Kasumi-1 (cell line): ENCODE results near the gene SLC25A13.
A peak's percentile ranks its signal among the peaks of the same experiment; 100 is the strongest.

Experiments
- DNase-seq, 2 experiments: peaks; one replicate each; lab custom pipeline; 2025; lab: John Stamatoyannopoulos, UW

Gene SLC25A13

DNA sequence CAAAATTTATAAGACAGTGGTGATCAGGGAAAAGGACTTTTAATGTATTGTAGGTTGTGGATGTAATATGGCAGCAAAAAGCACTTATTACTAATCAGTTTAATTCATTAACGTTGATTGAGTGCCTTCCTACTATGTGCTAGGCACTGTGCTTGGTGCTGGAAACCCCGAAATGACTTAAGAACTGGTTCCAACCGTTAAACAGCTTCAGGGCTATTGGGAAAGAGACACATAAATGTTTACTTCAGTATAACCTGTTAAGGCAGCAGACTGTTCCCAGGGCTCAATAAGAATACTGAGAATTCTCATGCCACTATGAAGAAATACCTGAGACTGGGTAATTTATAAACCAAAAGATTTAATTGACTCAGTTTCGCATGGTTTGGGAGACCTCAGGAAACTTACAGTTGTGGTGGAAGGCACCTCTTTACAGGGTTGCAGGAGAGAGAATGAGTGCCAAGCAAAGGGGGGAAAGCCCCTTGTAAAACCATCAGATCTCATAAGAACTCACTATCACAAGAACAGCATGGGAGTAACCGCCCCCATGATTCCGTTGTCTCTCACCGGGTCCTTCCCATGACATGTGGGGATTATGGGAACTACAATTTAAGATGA lies 1.1 kb upstream of the SLC25A13 start:
- no peak for DNase-seq

DNA sequence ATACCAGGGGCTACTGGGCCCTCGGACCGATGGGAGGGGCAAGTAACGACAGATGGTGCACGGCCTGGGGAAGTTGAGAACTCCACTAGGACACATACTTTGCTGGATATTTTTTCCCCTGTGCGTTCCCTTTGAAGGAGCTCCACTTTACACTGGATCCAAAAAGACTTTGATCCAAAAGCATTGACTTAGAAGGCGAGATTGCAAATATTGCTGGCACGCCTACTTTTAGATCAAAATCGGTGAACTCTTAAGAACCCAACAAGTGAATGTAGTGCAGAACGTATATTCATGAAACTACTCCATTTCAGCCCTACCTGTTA lies 436 bp upstream of the SLC25A13 start:
- DNase-seq = peak; percentile 43 to 53

DNA sequence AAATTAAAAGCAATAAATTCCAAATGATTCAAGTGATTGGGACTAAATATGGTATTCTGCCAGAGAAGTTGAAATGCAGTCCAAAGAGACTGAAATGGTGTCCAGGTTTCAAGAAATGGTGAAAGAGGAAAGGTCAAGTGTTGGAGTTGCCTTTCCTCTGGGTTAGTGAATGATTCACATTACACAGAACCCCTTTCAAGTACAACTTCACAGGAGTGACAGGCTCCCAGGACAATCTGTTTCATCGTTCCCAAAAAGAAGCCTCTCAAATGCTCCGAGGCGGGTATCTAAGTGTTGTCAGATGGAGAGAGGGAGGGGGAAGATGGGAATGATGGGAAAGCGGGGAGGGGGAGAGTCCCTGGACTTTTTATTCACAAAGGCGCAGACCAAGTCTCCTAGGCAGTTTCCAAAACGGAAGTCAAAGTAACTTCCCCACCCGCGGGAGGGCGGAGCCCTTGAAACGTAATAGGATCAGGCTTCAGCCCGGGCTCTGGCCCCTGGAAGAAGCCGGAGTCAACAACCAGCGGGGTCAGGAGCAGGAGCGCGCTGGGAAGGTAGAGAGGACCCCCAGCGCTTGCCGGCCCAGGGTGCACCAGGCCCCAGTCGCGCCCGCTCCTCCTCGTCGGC lies 754 bp downstream of the SLC25A13 start:
- peak; percentile 80 to 83 for DNase-seq

DNA sequence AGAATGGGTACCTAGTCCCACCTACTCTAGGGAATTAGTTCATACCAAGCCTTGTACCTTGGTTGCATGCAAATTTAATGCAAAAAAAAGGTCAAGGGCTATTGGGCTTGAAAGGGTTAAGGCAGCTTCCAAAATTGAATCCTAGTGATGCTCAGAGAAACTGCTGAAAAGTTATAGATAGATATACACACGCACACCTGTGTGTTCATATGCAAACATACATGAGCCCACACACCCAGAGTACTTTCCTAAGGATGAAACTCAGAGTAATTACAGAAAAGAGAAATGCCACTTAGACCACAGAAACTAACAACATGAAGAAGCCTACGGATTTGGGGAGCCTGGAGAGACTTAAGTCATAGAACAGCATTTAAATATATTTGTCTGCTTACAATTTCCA lies 1.5 kb downstream of the SLC25A13 start:
- no peak for DNase-seq

DNA sequence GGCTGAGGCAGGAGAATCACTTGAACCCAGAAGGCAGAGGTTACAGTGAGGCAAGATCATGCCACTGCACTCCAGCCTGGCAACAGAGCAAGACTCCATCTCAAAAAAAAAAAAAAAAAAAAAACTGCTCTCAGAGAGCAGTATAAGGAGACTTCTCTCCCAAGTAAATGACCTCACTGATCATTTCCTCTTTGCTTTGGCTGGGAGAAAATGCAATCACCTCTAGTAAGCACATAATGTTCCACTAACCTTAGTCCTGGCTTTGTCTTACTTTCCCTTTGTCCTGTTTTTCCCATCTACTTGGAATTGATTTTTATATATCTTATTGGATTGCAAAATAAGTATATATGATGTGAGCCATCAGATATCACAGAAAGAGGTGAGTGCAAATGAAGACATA lies 2.5 kb downstream of the SLC25A13 start:
- no peak for DNase-seq

DNA sequence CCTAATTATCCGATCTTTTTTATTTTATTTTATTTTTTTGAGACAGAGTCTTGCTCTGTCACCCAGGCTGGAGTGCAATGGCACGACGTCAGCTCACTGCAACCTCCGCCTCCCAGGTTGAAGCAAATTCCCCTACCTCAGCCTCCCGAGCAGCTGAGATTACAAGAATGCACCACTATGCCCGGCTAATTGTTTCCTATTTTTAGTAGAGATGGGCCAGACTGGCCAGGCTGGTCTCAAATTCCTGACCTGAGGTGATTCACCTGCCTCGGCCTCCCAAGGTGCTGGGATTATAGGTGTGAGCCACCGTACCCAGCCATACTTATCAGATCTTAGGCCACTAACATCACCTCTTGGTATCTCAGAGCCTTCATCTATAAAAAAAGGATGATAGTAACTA lies 4.9 kb downstream of the SLC25A13 start:
- DNase-seq = no peak

DNA sequence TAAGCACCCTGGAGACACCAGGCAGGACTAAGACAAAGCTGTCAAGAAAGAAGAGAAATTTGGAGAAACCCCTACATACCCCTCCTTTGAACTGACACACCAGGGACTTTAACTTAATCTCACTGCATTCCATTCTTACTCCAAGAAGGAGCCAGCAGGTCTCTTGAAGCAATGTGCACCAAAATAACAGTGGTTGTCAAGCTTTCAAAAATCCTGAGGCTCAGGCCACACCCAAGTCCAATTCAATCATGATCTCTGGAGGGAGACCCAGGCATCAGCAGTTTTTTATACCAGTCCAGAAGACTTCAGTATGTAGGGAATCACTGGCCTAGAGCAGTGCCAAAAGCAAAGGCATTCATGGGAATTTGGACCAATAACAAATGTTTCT lies 6.8 kb downstream of the SLC25A13 start:
- no peak for DNase-seq

DNA sequence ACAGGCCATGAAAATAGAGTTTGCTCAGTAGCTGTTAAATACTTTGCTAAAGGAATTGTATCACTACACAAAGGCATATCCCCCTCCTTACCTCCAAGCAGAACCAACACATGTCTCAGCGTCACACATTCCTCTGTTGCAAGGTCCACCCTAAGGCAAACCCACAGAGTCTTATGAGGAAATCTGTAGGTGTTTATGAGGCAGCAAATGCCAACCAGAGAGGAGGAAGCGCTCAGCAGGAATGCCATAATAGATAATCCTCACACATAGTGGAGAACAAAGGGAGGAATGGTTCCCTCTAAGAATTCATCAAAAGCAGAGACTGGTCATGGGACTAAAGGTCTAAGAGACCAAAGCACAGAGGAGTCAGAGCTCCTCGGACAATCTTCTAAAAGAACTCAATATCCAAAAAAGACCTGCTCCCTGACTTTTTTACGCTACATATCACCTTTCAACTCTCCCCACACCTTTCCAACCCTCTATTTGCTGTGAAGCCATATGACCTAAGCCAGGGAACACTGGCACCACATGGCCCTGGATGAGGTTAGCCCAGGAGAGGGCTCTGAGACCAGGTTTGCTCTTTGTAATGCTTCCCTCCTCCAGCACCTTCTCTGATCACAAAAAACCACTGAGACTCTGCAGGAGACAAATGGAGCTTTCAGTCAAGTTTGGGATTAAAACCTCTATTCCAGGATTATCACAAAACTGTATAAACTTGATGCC lies 7.3 kb downstream of the SLC25A13 start:
- DNase-seq = no peak

DNA sequence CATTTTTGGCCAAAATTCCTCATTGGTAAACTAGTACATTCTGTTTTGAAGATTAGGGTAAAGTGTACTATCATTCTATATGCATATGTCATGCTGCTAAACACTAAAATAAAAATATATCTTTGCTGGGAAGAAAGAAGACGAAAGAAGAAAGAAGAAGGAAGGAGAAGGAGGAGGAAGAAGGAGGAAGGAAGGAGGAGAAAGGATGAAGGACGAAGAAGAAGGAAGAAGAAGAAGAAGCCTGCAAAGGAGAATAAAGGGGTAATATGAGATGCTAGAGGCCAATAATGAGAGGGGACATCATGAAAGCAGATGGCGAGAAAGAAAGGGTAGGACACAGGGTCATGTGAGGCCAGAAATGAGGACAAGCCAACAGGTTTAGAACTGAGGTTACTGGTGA lies 8.0 kb downstream of the SLC25A13 start:
- DNase-seq = no peak

DNA sequence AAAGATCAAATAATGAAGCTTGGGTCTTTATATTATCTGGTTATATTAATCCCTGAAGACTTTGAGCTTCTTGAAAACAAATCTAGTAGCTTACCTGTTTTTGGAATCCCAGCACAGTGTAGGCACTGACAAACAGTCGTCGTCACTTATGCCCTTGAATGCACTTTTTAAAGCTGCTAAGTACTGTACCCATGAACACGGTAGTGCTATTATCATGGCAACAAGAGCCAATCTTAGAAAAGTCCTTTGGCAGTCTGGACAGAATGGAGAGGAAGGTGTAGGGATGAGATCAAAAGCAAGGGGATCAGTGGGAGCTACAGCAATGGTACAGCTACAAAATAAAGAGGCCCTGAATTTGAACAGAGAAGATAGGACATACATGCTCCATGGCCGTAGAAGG lies 9.4 kb downstream of the SLC25A13 start:
- DNase-seq = no peak

DNA sequence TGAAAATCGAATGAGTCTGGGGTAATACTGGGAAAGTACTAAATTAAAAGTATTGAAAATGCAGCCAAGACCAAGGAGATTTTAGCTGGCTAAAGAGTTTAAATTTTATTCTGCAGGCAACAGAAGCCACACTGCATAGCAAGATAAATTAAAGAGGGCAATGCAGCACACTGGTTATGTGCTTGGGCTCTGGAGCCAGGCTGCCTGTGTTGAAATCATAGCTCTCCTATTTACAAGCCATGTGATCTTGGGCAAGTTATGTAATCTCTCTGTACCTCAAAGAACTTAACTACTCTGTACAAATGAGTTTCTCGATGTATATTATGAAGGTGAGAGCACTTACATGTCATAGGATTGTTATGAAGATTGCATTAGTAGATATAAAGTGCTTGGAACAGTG lies 9.9 kb downstream of the SLC25A13 start:
- peak; percentile 67 to 71 for DNase-seq

DNA sequence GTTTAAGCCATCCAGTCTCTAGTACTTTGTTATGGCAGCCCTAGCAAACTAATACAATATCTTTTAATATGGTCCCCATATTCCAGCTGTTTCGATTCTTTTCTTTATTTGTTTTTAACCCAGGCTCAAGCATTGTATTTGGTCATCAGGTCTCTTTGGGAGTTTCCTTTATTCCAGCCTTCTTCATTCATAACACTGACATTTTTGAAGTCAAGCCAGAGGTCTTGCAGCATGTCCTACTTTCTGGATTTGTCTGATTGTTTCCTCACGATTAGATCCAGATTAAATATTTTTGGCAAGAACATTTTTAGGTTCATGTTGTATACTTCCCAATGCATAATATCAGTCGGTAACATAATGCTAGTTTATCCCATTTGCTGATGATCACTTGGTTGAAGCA lies 11.8 kb downstream of the SLC25A13 start:
- no peak for DNase-seq

DNA sequence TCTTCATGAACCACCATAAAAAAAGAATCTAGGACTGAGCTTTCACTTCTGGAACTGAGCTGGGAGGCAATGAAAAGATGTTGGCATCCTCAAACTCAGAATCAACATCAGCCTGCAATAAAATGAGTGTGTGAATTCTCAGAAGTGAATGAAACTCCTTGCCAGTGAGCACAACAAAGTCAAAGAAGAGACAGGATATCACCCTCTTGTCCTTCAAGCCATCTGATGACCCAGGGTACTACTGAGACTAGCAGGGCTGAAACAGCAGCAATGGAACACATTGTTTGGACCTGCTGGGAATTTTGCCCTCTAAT lies 13.0 kb downstream of the SLC25A13 start:
- no peak for DNase-seq

DNA sequence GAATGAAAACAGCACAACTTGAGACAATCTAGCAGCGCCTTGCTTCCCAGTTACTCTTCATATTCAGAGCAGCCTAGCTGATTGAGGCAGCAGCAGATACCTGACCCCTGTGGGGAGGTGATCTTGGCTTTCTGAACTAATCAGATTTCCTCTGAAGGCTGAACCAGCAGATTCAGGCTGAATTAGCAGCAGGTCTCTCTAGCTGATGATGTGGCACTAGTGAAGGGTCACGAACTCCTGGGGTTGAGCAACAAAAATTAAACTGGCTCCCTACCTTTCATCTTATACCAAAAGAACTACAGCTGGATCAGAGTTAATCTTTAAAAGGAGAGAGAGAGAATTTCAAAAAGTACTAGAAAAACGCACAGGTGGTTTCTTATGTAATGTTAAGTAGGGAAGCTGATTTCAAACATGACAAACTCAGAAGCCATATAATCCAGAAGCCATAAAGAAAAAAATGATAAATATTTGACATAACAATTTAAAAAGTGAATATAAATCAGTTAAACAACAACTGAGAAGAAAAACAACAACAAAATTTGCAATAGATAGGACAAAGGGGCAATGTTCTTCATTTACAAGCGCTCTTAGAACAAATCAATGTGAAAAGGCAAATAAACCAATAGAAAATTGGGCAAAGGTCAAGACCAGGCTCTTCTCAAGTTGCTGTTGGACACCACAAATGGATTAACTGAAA lies 13.5 kb downstream of the SLC25A13 start:
- no peak for DNase-seq

DNA sequence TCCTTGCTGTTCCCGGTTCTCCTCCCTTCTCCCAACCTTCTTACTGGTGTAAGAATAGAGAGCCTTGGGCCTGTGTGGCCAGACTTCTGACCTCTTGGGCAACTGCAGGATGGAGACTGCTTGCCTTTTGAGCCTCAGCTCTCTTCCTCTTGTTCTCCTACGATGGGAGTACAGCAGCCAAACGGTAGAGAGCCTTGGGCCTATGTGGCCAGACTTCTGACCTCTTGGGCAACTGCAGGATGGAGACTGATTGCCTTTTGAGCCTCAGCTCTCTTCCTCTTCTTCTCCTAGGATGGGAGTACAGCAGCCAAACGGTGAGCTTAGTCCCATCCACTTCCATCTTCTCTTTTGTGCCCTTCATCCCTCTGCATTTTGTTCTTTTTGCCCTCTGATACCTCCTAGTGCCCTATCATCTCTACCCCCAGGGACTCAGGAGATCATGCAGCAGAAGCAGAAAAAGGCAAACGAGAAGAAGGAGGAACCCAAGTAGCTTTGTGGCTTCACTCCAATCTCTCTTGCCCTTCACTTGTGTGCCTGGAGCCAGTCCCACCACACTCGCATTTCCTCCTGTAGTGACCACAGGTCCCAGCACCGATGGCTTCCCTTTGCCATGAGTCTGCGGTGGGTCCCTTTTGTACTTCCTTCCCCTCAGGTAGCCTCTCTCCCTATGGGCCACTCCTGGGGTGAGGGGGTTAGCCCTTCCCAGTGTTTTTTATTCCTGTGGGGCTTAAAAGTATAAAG lies 15.3 kb downstream of the SLC25A13 start:
- peak; percentile 73 to 77 for DNase-seq

DNA sequence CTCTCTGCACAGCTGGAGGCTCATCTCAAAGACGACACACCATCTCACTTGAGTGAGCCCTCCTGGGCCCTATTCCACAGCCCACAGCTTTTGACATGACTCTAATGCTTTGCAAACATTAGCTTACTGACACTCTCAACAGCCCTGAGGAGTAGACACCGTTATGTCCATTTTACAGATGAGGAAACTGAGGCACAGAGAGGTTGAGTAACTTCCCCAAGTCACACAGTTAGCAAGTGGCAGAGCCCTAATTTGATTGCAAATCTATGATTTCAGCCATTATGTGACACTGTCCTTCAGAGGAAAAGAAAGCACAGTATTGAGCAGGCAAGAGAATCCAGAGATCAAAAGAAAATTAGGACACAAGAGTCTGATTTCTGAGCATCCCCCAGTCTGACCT lies 16.0 kb downstream of the SLC25A13 start:
- DNase-seq = no peak

DNA sequence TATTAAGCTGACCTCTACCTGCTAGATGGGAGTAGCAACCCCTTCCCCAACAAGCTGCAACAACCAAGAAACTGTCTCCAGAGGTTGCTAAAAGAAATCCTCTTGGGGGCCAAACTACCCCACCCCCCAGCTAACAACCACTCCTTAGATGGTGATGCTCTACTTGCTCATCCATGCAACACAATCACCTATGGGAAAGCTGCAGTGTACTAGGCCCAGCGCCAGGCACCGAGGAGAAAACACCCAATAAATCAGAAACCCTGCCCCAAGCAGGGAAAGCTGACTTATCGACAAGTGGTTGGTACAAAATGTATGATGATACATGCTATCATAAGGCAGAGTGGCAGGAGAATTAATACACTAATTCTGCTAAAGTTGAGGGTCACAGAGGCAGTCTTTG lies 17.3 kb downstream of the SLC25A13 start:
- DNase-seq = no peak

DNA sequence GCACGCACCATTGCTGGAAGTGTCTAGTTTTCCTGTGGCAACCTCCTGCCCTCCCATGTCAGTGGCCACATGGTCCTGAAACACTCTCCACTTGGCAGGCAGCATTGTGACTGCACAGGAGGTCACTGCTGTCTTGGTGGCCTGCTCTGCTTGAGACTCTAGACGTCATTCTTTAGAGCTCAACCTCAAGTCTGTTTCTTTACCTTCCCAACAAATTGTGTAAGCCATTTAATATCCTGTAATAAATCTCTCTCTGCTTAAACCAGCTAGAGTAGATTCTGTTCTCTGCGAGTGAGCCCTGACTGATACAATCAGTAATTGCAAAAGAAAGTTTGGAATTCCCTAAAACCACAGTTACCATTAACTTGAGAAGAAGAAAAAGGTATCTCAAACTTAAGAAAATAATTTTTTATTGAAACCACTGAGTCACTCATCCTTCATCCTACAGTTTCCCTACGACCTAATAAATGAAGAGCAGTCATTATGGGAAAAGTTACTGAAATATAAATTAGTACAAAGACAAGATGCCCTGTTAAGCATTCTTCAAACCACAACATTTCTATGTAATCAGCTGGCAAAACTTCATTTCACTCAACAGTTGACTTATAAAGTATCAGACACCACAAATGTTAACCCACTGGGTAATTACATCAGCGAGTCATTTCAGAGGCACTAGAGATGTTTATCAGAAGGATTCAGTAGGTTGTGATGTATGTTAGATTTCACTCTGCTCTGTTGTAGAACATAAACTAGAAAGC lies 18.0 kb downstream of the SLC25A13 start:
- no peak for DNase-seq

DNA sequence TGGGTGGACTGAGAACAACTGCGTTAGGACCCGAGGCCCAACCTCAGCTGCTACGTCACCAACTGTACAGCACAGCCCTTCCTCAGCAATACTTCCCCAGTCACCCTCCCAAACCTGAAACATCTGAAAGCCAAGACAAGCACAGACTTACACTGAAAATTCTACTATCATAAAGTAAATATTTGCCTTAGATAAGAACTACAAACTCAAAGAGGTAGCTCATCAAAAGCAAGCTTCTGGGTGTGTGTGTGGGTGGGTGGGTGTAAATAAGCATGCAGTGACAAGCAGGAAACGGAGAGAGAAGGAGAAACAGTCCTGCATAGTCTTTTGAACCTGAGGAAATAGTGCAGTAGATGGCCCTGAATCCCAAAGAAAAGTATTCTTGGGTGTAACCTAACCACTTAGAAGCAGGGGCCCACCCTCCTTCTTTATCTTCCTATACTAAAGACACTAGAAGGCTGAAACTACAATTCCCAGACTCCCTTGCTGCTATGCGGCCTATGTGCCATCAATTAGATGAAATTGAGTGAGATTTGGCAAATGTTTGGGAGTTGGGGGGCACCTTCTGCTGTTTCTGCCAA lies 18.7 kb downstream of the SLC25A13 start:
- no peak for DNase-seq

DNA sequence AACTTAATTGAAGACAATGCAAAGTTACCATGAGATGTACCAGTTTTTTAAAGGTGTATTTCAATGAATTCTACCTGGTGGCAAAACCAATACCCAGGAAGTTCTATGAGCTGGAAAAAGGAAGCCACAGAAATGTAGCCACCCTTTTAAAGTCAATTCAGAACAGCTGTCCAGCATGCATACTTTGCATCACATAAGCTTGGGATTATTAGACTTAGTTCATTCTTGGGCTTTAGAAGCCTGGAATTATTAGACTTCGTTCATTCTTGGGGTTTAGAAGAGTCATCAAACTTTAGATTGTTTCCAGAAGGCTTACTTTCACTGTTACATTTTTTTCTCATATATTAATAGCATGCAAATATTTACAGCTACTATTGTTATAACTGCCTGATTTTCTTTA lies 20.9 kb downstream of the SLC25A13 start:
- no peak for DNase-seq

DNA sequence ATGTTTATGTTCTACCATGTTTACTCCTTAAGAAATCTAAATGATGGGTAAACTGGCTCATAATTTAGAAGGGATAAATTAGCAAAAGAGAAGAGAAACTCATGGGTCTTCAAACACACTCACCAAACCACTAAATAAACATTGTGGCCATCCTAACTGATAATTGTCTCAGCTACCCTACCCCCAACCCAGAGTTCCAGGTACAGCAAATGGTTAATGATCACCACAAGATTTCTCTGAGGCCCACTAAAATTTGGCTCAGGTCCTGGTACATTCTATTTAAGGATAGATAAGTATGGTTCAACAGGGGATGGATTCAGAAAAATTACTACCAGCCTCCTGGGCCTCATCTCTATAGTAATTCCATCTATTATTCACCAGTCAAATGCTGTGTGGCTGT lies 21.4 kb downstream of the SLC25A13 start:
- DNase-seq = no peak

DNA sequence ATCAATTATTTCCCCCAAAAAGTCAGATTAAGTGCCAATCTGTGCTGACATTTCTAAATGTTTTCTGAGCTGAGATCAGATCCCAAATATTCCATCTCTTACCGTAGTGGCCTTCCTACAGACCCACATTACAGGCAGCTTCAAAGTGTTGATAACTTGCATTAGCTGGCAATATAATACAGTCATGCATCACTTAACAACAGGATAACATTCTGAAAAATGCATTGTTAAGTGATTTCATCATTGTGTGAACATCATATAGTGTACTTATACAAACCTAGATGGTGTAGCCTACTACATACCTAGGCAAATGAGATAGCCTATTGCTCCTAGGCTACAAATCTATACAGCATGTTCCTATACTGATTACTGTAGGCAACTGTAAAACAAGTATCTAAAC lies 22.4 kb downstream of the SLC25A13 start:
- DNase-seq = no peak
